Pancreas (tissue), 10 donors: ENCODE measurements around the gene KIAA0319L. TPM values are rescaled to one million over a fixed set of nuclear protein-coding genes. Genes with fewer than 3 reads are reported as not detected.

Experiments
- ATAC-seq, 4 donors: fragments of 200-7000 bp; cut with Tn5 transposase; one replicate each; pipeline versions ENCODE4 v1.8.0 to v1.9.1; 2020; ENCODE audit warnings: mild to moderate bottlenecking in 4 of 4, moderate library complexity in 4 of 4
- DNase-seq, 6 donors: peaks; one replicate each; pipeline ENCODE4 v3.0.0-alpha.2; 2020
- FAIRE-seq: peaks from 2 replicates; lab custom pipeline; 2012; peaks lifted over from hg19 to GRCh38; lab: Jason Lieb, UNC
- H3K27ac ChIP-seq, 4 donors: fragments of 200-600 bp; sonication (generic); 1 replicate in 3 of 4; 2 replicates in 1 of 4; pipeline versions ENCODE4 v1.5.0 to v1.8.0; 2020
- H3K27me3 ChIP-seq, 4 donors: fragments of 200-600 bp; one replicate each; pipeline ENCODE4 v1.8.0; 2021
- H3K36me3 ChIP-seq, 3 donors: fragments of 200-600 bp; sonication (generic) in 1 of 3; one replicate each; pipeline versions ENCODE4 v1.5.0 to v1.8.0; 2020 to 2021
- H3K4me1 ChIP-seq, 3 donors: fragments of 200-600 bp; one replicate each; pipeline ENCODE4 v1.8.0; 2021
- H3K4me3 ChIP-seq, 4 donors: fragments of 200-600 bp; sonication (generic) in 2 of 4; one replicate each; pipeline versions ENCODE4 v1.5.0 to v1.8.0; 2020 to 2021
- H3K9me3 ChIP-seq, 4 donors: fragments of 200-600 bp; one replicate each; pipeline ENCODE4 v1.8.0; 2021
- WGBS, 2 donors: extraction: QIAGEN DNeasy Blood & Tissue Kit; methylation state at CpG; one replicate each; pipeline ENCODE4 v1.1.7; 2013; 5-methylcytosine and 5-hydroxymethylcytosine counted together
- intact Hi-C, 3 donors: fragments of 100-400 bp; cut with DNase I; formaldehyde crosslinking; loops; one replicate each; pipeline versions ENCODE4 v1.11.1 to v1.14.2; 2022
- polyA plus RNA-seq, 2 donors: library from polyadenylated mRNA; stranded (reverse); fragments of 200-250 nt; gene quantifications; one replicate each; pipeline ENCODE4 v1.2.3, GENCODE V29; 2013
- total RNA-seq, 6 donors: library from RNA; stranded (reverse); fragmentation: NEBNext Ultra II Directional in 4 of 6; extraction: Animal tissue kit (Norgen Biotek cat#: 25700) in 4 of 6; gene quantifications; one replicate each; pipeline versions ENCODE4 v1.2.1 to v1.2.4, GENCODE V29; 2021 to 2023
- TF ChIP-seq, protein P1 (sequence below), 4 donors: fragments of 200-600 bp; sonication (generic) in 3 of 4; IDR thresholded peaks; one replicate each; pipeline versions ENCODE4 v1.5.0 to v1.8.0; 2021; ENCODE audit warnings: antibody characterized with exemption in 4 of 4
- donor health status: healthy with polysubstance abuse.
- donor health status: DM: no; HTN: no; CAD: no; lungs with moderate emphysema.
- donor health status: DM: no; HTN: no; CAD: no.
- donor health status: control.
- donor health status: control.
- donor health status: Bipolar disorder and iron deficiency.
- donor health status: DM: yes; HTN: yes; CAD: no.
- donor health status: DM: no; HTN: no; CAD: no.
- donor health status: DM: no; HTN: no; CAD: no.
- donor health status: DM: yes; HTN: yes; CAD: no.

The KIAA0319L gene
- total and polyA plus RNA-seq, 8 donors, result 22.9 to 50.8 (median 44.1) TPM

DNA sequence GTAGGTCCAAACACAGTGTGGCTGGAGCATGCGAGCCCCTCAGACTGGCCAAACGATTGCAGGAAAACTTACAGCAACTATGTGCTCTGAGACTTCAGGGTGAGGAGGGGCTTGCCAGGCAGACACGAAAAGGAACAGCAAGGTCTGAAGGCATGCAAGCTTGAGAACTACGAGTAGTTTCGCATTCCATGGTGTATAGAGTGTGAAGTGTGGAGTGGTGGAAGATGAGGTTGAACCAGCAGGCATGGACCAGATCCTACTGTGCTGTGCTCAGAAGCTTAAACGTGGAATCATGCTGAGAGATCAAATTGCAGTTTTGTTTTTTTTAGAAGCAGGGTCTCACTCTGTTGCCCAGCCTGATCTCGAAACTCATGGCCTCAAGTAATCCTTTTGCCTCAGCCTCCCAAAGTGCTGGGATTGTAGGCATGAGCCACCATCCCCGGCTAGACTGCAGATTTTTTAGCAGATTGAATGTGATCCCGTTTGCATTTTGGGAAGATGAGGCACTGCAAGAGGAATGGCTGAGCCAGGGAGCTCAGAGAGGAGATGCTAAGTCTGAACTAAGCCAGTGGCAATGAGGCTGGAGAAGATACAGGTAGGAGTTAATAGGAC is 10.8 kb upstream of the KIAA0319L start:
- H3K9me3 ChIP-seq, result no peaks in the 10 kb centered on the region
- WGBS, 2 donors, result 61 to 66% methylated on average over 9 of the region's 9 CpGs
- intact Hi-C loops, result loop anchor here in 2 of 3 donors (5.0 kb wide), 2 partner anchors 149 to 204 kb away; partner anchors contain the start of gene C1orf216 (in 2 of the 2)
- DNase-seq (no peak), FAIRE-seq (no peak), ATAC-seq (no peak)
- no peaks in the 10 kb centered on the region for H3K4me1 ChIP-seq
- H3K27ac ChIP-seq, result no peak overlapping the region
- no peaks in the 10 kb centered on the region for H3K27me3 ChIP-seq
- no peak overlapping the region for H3K4me3 ChIP-seq
- TF ChIP-seq, protein P1, sequence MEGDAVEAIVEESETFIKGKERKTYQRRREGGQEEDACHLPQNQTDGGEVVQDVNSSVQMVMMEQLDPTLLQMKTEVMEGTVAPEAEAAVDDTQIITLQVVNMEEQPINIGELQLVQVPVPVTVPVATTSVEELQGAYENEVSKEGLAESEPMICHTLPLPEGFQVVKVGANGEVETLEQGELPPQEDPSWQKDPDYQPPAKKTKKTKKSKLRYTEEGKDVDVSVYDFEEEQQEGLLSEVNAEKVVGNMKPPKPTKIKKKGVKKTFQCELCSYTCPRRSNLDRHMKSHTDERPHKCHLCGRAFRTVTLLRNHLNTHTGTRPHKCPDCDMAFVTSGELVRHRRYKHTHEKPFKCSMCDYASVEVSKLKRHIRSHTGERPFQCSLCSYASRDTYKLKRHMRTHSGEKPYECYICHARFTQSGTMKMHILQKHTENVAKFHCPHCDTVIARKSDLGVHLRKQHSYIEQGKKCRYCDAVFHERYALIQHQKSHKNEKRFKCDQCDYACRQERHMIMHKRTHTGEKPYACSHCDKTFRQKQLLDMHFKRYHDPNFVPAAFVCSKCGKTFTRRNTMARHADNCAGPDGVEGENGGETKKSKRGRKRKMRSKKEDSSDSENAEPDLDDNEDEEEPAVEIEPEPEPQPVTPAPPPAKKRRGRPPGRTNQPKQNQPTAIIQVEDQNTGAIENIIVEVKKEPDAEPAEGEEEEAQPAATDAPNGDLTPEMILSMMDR (IDR thresholded peaks at IDR 0.05), result no peak
- no peaks in the 10 kb centered on the region for H3K36me3 ChIP-seq

DNA sequence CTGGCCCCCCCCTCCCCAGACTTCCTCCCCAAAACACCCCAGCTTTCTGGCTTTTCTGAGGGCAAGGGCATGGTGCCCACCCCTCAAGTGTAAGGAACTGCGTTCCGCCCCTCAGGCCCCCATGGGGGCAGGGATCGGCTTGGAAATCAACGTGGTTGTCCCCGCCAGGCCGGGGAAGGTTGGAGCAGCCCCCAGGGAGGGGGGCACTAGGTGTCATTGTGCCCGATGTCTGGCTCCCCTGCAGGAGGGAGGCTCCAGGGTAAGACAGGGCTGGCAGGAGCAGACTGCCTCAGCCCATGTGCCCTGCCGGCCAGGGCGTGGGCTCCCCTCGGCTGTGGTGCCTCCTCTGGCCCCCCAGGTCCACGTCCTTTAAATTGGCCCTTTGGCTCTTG is 8.5 kb upstream of the KIAA0319L start:
- FAIRE-seq, result no peak
- 89 to 91% methylated on average over 9 to 11 of the region's 11 CpGs for WGBS, 2 donors
- Histone ChIP-seq H3K9me3 (no peaks in the 10 kb centered on the region), H3K27me3 (no peaks in the 10 kb centered on the region), H3K4me3 (no peak overlapping the region), H3K27ac (no peak overlapping the region), H3K4me1 (no peaks in the 10 kb centered on the region), H3K36me3 (no peaks in the 10 kb centered on the region)
- DNase-seq, result peak in 1 of 6 donors; percentile 65
- no peak for ATAC-seq
- intact Hi-C loops, result loop anchor here in 2 of 3 donors (5.0 kb wide), 2 partner anchors 152 to 207 kb away; partner anchors contain the start of gene C1orf216 (in 2 of the 2)
- TF ChIP-seq, protein P1 (IDR thresholded peaks at IDR 0.05), result no peak

DNA sequence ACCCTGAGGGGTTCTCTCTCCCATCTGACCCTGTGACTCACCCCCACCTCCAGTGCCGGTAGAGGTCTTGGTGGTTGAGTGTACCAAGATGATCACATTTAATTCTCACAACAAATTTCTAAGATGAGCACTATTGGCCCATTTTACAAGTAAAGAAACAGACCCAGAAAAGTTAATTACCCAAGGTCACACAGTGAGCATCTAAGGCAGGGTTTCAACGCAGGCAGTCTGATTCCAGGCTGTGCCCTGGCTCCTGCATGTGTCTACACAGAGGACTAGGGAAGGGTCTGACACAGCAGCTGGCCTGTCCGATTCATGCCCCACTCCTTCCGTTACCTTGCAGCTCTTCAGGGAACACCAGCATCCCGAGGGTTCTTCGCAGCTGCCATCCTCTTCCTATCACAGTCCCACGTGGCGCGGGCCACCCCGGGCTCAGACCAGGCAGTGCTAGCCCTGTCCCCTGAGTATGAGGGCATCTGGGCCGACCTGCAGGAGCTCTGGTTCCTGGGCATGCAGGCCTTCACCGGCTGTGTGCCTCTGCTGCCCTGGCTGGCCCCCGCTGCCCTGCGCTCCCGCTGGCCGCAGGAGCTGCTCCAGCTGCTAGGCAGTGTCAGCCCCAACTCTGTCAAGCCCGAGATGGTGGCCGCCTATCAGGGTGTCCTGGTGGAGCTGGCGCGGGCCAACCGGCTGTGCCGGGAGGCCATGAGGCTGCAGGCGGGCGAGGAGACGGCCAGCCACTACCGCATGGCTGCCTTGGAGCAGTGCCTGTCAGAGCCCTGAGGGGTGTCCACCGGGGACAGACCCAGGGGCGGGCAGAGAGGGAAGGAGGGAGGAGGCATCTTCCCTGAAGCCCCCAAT is 7.9 kb upstream of the KIAA0319L start:
- intact Hi-C loops, result loop anchor here in 2 of 3 donors (5.0 kb wide), 4 partner anchors 113 to 363 kb away; partner anchors contain the start of gene C1orf216 (in 2 of the 2)
- TF ChIP-seq, protein P1 (IDR thresholded peaks at IDR 0.05), result no peak
- no peak overlapping the region for H3K27ac ChIP-seq
- ATAC-seq (no peak), DNase-seq (peak in 1 of 6 donors; percentile 73), FAIRE-seq (no peak)
- H3K4me1 ChIP-seq, result no peaks in the 10 kb centered on the region
- H3K36me3 ChIP-seq, result no peaks in the 10 kb centered on the region
- 82 to 86% methylated on average over 28 of the region's 28 CpGs for WGBS, 2 donors
- no peaks in the 10 kb centered on the region for H3K9me3 ChIP-seq
- H3K27me3 ChIP-seq, result no peaks in the 10 kb centered on the region
- no peak overlapping the region for H3K4me3 ChIP-seq

GRCh38 chr1:35564037-35564883 is 7.1 kb upstream of the KIAA0319L start:
- intact Hi-C loops, result loop anchor here in 2 of 3 donors (5.0 kb wide), 2 partner anchors 112 to 362 kb away; no protein-coding TSS in a partner anchor
- WGBS, 2 donors, result 66 to 69% methylated on average over 9 of the region's 9 CpGs
- no peak for FAIRE-seq

More at GRCh38 chr1:35564037-35564883, 7.1 kb upstream of the KIAA0319L start:
- DNase-seq (peak; percentile 61 to 88 (median 81)), ATAC-seq (peak; percentile 38 to 68 (median 62))
- Histone ChIP-seq H3K4me3 (no peak overlapping the region), H3K36me3 (no peaks in the 10 kb centered on the region), H3K27ac (no peak overlapping the region), H3K27me3 (no peaks in the 10 kb centered on the region), H3K9me3 (no peaks in the 10 kb centered on the region), H3K4me1 (no peaks in the 10 kb centered on the region)
- TF ChIP-seq, protein P1 (IDR thresholded peaks at IDR 0.05), result peak; percentile 56 to 73 (median 67)
